H1 (cell line): Measurements from ENCODE around the gene CAPN13. TPM values are rescaled to one million over a fixed set of nuclear protein-coding genes. Genes with fewer than 3 reads are reported as not detected.

Experiments used
- CTCF ChIA-PET: fragments of 300-600 bp; sonication (Branson Sonifier 250); formaldehyde crosslinking; loops from one replicate; lab custom pipeline; 2021; ENCODE audit not compliant: partially characterized antibody; lab: Charles Lee
- POLR2A ChIA-PET: fragments of 300-600 bp; sonication (Branson Sonifier 250); formaldehyde crosslinking; loops from one replicate; lab custom pipeline; 2021; ENCODE audit warnings: inconsistent platforms; ENCODE audit not compliant: partially characterized antibody; lab: Charles Lee
- DNase-seq, 2 experiments: peaks; one replicate each; pipeline versions ENCODE4 v3.0.0 to v3.0.0-alpha.2; 2010 to 2022; ENCODE audit warnings: low spot score in 2 of 2, low read depth in 1 of 2, mixed read lengths in 1 of 2
- FAIRE-seq: peaks from 2 replicates; lab custom pipeline; 2011; peaks lifted over from hg19 to GRCh38; lab: Jason Lieb, UNC
- H2AFZ ChIP-seq: 2 replicates; pipeline ENCODE4 v1.8.1; 2012; ENCODE audit warnings: low read length, inconsistent platforms
- H2AK5ac ChIP-seq: 2 replicates; pipeline ENCODE4 v1.6.1; 2013; ENCODE audit warnings: low read depth, low read length
- H2BK120ac ChIP-seq: replicated peaks from 2 replicates; pipeline ENCODE3; 2013; ENCODE audit warnings: low read depth, low read length, inconsistent platforms
- H2BK12ac ChIP-seq: 2 replicates; pipeline ENCODE4 v1.6.1; 2013; ENCODE audit warnings: low read depth, low read length
- H2BK15ac ChIP-seq: 2 replicates; pipeline ENCODE4 v1.6.1; 2013; ENCODE audit warnings: low read length
- H2BK20ac ChIP-seq: 2 replicates; pipeline ENCODE4 v1.6.1; 2013; ENCODE audit warnings: low read length
- H2BK5ac ChIP-seq: 2 replicates; pipeline ENCODE4 v1.6.1; 2013; ENCODE audit warnings: low read depth, low read length
- H3K14ac ChIP-seq: 2 replicates; pipeline ENCODE4 v1.6.1; 2013; ENCODE audit warnings: inconsistent platforms; ENCODE audit not compliant: insufficient read length
- H3K18ac ChIP-seq: 2 replicates; pipeline ENCODE4 v1.6.1; 2013; ENCODE audit warnings: low read length; ENCODE audit errors: extremely low read depth
- H3K23ac ChIP-seq: 2 replicates; pipeline ENCODE4 v1.6.1; 2013; ENCODE audit warnings: inconsistent platforms; ENCODE audit not compliant: insufficient read length
- H3K23me2 ChIP-seq: 2 replicates; pipeline ENCODE4 v1.6.1; 2013; ENCODE audit warnings: low read depth, low read length
- H3K27ac ChIP-seq: 2 replicates; pipeline ENCODE4 v1.6.1; 2011; ENCODE audit warnings: low read depth, low read length, inconsistent platforms
- H3K27me3 ChIP-seq, 4 experiments: replicated peaks in 1 of 4; 1 replicate in 1 of 4; 2 replicates in 3 of 4; pipeline versions ENCODE4 v1.6.1 to v1.8.1; 2011 to 2013; ENCODE audit warnings: low read length in 3 of 4, mild to moderate bottlenecking in 3 of 4, inconsistent platforms in 2 of 4, mixed read lengths in 2 of 4, moderate library complexity in 1 of 4; ENCODE audit not compliant: control insufficient read depth in 3 of 4, insufficient read depth in 3 of 4; ENCODE audit errors: extremely low read depth in 1 of 4
- H3K36me3 ChIP-seq, 4 experiments: 2 replicates each; pipeline versions ENCODE4 v1.6.1 to v1.8.1; 2011 to 2013; ENCODE audit warnings: mild to moderate bottlenecking in 4 of 4, low read length in 3 of 4, moderate library complexity in 2 of 4, control low read depth in 1 of 4, inconsistent platforms in 1 of 4; ENCODE audit not compliant: insufficient read depth in 4 of 4, control insufficient read depth in 2 of 4
- H3K4ac ChIP-seq: replicated peaks from 2 replicates; pipeline ENCODE3; 2013; ENCODE audit warnings: low read length, low read depth, mixed read lengths, inconsistent platforms; ENCODE audit not compliant: insufficient read length
- H3K4me1 ChIP-seq, 4 experiments: replicated peaks in 1 of 4; 1 replicate in 1 of 4; 2 replicates in 3 of 4; pipeline versions ENCODE4 v1.6.1 to v1.8.1; 2011 to 2013; ENCODE audit warnings: low read length in 3 of 4, inconsistent platforms in 2 of 4, mixed read lengths in 1 of 4; ENCODE audit not compliant: insufficient read depth in 4 of 4, control insufficient read depth in 3 of 4
- H3K4me2 ChIP-seq, 2 experiments: 2 replicates each; pipeline versions ENCODE4 v1.6.1 to v1.8.1; 2011 to 2013; ENCODE audit warnings: low read depth in 2 of 2, low read length in 2 of 2, control low read depth in 1 of 2, inconsistent platforms in 1 of 2, mild to moderate bottlenecking in 1 of 2; ENCODE audit not compliant: insufficient read depth in 1 of 2
- H3K4me3 ChIP-seq, 4 experiments: fragments of 200-600, 300-600 bp in 1 of 4; sonication (generic), shearing (Covaris generic), sonication (Bioruptor Twin) in 1 of 4; 2 replicates each; pipeline versions ENCODE4 v1.5.1 to v1.8.1; 2011 to 2016; ENCODE audit warnings: low read length in 4 of 4, low read depth in 3 of 4, control low read depth in 2 of 4, inconsistent platforms in 2 of 4, mild to moderate bottlenecking in 2 of 4, mixed read lengths in 1 of 4, moderate library complexity in 1 of 4; ENCODE audit not compliant: insufficient read depth in 2 of 4; ENCODE audit errors: extremely low read depth in 1 of 4
- H3K56ac ChIP-seq: replicated peaks from 2 replicates; pipeline ENCODE3; 2013; ENCODE audit warnings: low read depth, mild to moderate bottlenecking, mixed read lengths, low read length, inconsistent platforms; ENCODE audit not compliant: insufficient read length
- H3K79me1 ChIP-seq: 2 replicates; pipeline ENCODE4 v1.6.1; 2013; ENCODE audit warnings: low read depth, low read length, control low read depth
- H3K79me2 ChIP-seq, 2 experiments: 2 replicates each; pipeline versions ENCODE4 v1.6.1 to v1.8.1; 2012 to 2013; ENCODE audit warnings: low read length in 2 of 2, mild to moderate bottlenecking in 2 of 2, inconsistent platforms in 1 of 2; ENCODE audit not compliant: insufficient read depth in 2 of 2, control insufficient read depth in 1 of 2
- H3K9ac ChIP-seq, 4 experiments: replicated peaks in 1 of 4; 1 replicate in 1 of 4; 2 replicates in 3 of 4; pipeline versions ENCODE4 v1.6.1 to v1.8.1; 2011 to 2013; ENCODE audit warnings: low read depth in 3 of 4, low read length in 3 of 4, control low read depth in 2 of 4, mild to moderate bottlenecking in 2 of 4, moderate library complexity in 2 of 4, inconsistent platforms in 1 of 4; ENCODE audit errors: extremely low read depth in 1 of 4
- H3K9me3 ChIP-seq, 2 experiments: 2 replicates each; pipeline versions ENCODE4 v1.6.1 to v1.8.1; 2012 to 2013; ENCODE audit warnings: mild to moderate bottlenecking in 2 of 2, moderate library complexity in 2 of 2, control low read depth in 1 of 2, inconsistent platforms in 1 of 2, low read depth in 1 of 2, low read length in 1 of 2, mixed read lengths in 1 of 2; ENCODE audit not compliant: insufficient read depth in 2 of 2
- H4K20me1 ChIP-seq, 2 experiments: replicated peaks in 1 of 2; 2 replicates each; pipeline versions ENCODE3 to v1.8.1; 2011 to 2013; ENCODE audit warnings: inconsistent platforms in 2 of 2, low read length in 2 of 2, mild to moderate bottlenecking in 1 of 2; ENCODE audit not compliant: insufficient read depth in 2 of 2, control insufficient read depth in 1 of 2
- H4K5ac ChIP-seq: 2 replicates; pipeline ENCODE4 v1.6.1; 2013; ENCODE audit warnings: low read length, low read depth, mixed read lengths, inconsistent platforms; ENCODE audit not compliant: insufficient read length
- H4K8ac ChIP-seq: 2 replicates; pipeline ENCODE4 v1.8.0; 2013; ENCODE audit warnings: mild to moderate bottlenecking, moderate library complexity, low read length, inconsistent platforms; ENCODE audit not compliant: insufficient read depth; ENCODE audit errors: extremely low read depth
- H4K91ac ChIP-seq: replicated peaks from 2 replicates; pipeline ENCODE3; 2013; ENCODE audit warnings: low read length, mixed read lengths, inconsistent platforms; ENCODE audit not compliant: insufficient read length
- WGBS, 2 experiments: shearing (Covaris generic) in 1 of 2; methylation state at CpG; one replicate each; pipeline versions ENCODE4 v1.1.6 to v1.1.7; 2013 to 2015; ENCODE audit warnings: low lambda C conversion rate in 2 of 2, mixed read lengths in 2 of 2, inconsistent platforms in 1 of 2, low coverage in 1 of 2, missing lambda C conversion rate in 1 of 2; ENCODE audit not compliant: insufficient replicate concordance in 2 of 2, insufficient coverage in 1 of 2, insufficient read length in 1 of 2; ENCODE audit errors: extremely low coverage in 1 of 2, missing lambda C conversion rate in 1 of 2; 5-methylcytosine and 5-hydroxymethylcytosine counted together
- polyA plus RNA-seq, 7 experiments: library from polyadenylated mRNA; depleted of rRNA in 3 of 7; stranded (reverse) in 5 of 7; unstranded in 2 of 7; fragments of >200 nt in 5 of 7; fragments of 200-250 nt in 2 of 7; gene quantifications; 1 replicate in 5 of 7; 2 replicates in 1 of 7; 4 replicates in 1 of 7; pipeline versions ENCODE4 v1.2.1 to v1.2.3, GENCODE V29; 2011 to 2013; ENCODE audit warnings: missing spikeins in 2 of 7, mixed read lengths in 2 of 7
- total RNA-seq: library from RNA; stranded (reverse); fragmentation: NEBNext Ultra II Directional; extraction: Animal tissue kit (Norgen Biotek cat#: 25700); gene quantifications from 2 replicates; pipeline ENCODE4 v1.2.1, GENCODE V29; 2021

Gene CAPN13
- total and polyA plus RNA-seq, 2 of the 8 experiments (the other 6 are each of a cell fraction or from before 2014, with no cell fraction given) = 2.4 TPM

DNA sequence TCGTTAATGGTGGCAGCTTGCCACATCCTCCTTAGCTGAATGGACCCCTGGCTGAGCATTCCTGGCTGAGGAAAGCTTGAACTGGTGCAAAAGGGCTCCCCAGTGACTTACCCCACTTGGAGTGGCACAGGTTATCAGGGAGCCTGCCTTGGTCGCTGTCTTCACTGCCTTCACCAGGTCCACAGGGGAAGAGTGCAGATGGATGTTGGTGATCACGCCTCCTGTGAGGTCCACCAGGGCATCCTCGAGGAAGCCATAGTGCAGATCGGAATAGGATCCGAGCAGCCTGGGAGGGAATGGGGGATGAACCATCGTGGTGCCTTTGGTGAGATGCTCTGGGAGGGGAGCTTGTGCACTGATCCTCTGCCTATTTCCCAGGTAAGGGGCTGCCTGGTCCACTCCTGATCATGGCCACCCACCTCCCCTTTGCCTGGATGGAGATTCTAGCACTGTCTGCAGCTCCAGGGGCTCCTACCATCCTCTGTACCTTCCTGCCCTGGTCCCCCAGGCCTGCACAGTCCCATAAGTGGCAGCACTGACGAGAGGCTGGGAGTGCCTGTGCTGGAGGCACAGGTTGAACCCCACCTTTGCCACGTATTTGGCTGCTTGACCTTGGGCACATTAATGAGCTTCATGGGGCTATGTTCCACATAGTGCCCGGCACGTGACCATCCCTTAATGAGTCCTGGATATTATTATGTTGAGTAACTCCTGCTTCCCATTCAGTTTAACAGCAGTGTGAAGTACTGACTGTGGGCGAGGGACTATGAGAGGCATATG is 43.0 kb downstream of the CAPN13 start:
- Histone ChIP-seq H3K23me2 (no peaks in the 10 kb centered on the region), H2BK120ac (no peak overlapping the region), H2AFZ (no peak overlapping the region), H3K27ac (no peak overlapping the region), H3K23ac (no peak overlapping the region), H4K8ac (no peak overlapping the region), H3K79me2 (no peaks in the 10 kb centered on the region), H2BK12ac (no peak overlapping the region), H3K79me1 (no peaks in the 10 kb centered on the region), H3K36me3 (no peaks in the 10 kb centered on the region), H4K20me1 (no peaks in the 10 kb centered on the region), H3K4me1 (no peaks in the 10 kb centered on the region), H2BK15ac (no peak overlapping the region), H3K4me3 (no peak overlapping the region), H3K9ac (no peak overlapping the region), H2BK5ac (no peak overlapping the region), H4K91ac (no peak overlapping the region), H2AK5ac (no peak overlapping the region), H3K14ac (no peak overlapping the region), H3K27me3 (no peaks in the 10 kb centered on the region), H3K56ac (no peak overlapping the region), H3K4me2 (no peak overlapping the region), H3K9me3 (no peaks in the 10 kb centered on the region), H3K4ac (no peak overlapping the region), H3K18ac (no peak overlapping the region), H2BK20ac (no peak overlapping the region), H4K5ac (no peak overlapping the region)
- DNase-seq (no peak), FAIRE-seq (no peak)
- WGBS, 2 experiments = 93% methylated on average over 12 of the region's 12 CpGs; no CpG with 5 or more reads in 1 of the 2 experiments
- ChIA-PET POLR2A (no interaction called here), CTCF (interaction anchor here (0.6 to 1.3 kb wide), 4 partner anchors 11 to 901 kb away, joined by 3 read pairs; no protein-coding TSS in a partner anchor)
